Mononuclear cell (primary cell): Measurements from ENCODE around the gene RUNX3. TPM values are rescaled to one million over a fixed set of nuclear protein-coding genes. Genes with fewer than 3 reads are reported as not detected.

ENCODE experiments used
- H3K27me3 ChIP-seq: 2 replicates; pipeline ENCODE4 v1.6.0; 2011; ENCODE audit warnings: low read length, control low read depth; ENCODE audit not compliant: insufficient read depth
- H3K4me1 ChIP-seq: 2 replicates; pipeline ENCODE4 v1.5.1; 2011; ENCODE audit warnings: mild to moderate bottlenecking, low read length, control low read depth; ENCODE audit not compliant: insufficient read depth
- H3K4me3 ChIP-seq: 2 replicates; pipeline ENCODE4 v1.5.1; 2011; ENCODE audit warnings: mild to moderate bottlenecking, low read length, moderate library complexity
- H3K9me3 ChIP-seq: 2 replicates; pipeline ENCODE4 v1.5.1; 2011; ENCODE audit warnings: low read depth, mild to moderate bottlenecking, control low read depth, low read length
- total RNA-seq: library from RNA; depleted of rRNA; stranded (reverse); fragments of >200 nt; gene quantifications from one replicate; pipeline ENCODE4 v1.2.3, GENCODE V29; 2012

RUNX3 gene
- total RNA-seq, 1 donor, result 76.4 TPM

- peaks cover 32% of the 10 kb centered on the region for H3K4me1 ChIP-seq
- no peaks in the 10 kb centered on the region for H3K27me3 ChIP-seq
- no peak overlapping the region for H3K4me3 ChIP-seq
- no peaks in the 10 kb centered on the region for H3K9me3 ChIP-seq
These were observed 58.7 kb downstream of the RUNX3 start for GRCh38 chr1:24871306-24871901.

DNA sequence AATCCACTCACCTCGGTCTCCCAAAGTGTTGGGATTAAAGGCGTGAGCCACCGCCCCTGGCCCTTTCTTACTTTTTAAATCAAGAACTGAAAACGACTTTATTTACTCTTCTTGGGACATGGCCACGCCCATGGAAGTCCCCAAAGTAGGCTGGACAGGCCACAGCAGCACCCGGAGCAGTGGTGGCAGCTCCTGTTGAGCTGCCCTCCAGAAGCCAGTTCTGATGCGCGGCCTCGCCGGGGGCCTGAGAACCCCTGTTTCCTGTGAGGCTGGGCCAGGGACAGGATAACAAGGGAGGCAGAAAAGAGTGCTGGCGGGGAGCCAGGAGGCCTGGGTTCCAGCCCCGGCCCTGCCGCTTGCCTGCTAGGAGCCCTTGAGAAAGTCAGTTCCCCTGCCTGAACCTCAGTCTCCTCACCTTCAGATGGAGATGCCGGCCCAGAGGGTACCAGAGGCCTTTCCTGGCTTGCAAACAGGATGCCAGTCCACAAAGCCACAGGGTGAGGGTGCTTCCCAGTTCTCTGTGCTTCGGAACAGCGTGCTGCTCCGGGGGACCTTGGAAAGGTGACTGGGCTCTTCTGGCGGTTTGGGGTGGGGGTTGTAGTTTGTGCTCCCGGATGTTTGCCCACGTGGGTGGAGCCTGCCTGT is 59.4 kb downstream of the RUNX3 start:
- Histone ChIP-seq H3K4me3 (no peak overlapping the region), H3K27me3 (no peaks in the 10 kb centered on the region)

GRCh38 chr1:24868016-24868875 is 61.8 kb downstream of the RUNX3 start:
- Histone ChIP-seq H3K9me3 (no peaks in the 10 kb centered on the region), H3K4me1 (peaks cover 45% of the 10 kb centered on the region), H3K4me3 (no peak overlapping the region), H3K27me3 (no peaks in the 10 kb centered on the region)

More for the DNA sequence above, 59.4 kb downstream of the RUNX3 start:
- H3K9me3 ChIP-seq, result no peaks in the 10 kb centered on the region
- peaks cover 32% of the 10 kb centered on the region for H3K4me1 ChIP-seq

DNA sequence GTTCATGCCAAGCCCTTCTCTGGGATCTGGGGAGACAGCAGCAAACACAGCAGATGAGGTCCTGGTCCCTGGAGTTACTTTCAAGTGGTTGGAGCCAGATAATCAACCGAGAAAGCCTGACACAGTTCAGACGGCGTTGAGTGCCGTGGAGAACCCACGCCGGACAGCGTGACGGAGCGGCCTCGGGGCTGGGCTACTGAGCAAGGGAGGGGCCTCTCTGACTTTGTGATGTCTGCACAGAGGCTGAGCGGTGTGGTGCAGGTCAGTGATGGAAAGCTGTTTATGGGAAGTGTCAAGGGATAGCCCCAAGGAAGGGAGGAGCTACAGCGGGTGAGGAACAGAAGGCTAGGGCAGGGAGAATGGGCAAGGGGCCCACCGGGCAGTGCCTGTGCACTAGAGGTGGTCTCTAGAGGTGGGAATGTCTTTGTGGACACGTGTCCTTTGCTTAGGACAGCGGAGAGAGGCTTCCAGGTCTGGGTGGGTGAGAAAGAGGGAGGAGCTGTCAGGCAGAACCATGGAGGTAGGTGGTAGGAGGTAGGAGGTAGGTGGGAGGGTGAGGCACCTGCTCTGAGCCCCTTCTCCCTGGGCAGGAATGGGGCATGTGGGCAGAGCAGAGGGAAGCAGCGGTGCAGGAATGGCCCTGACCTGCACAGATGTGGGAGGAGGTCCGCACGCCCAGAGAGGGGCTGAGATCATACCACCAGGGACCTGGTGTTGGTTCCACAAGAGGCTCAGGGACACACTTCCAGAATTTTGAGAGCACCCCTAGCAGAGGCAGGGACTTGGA is 62.8 kb downstream of the RUNX3 start:
- no peaks in the 10 kb centered on the region for H3K9me3 ChIP-seq
- peaks cover 38% of the 10 kb centered on the region for H3K4me1 ChIP-seq

GRCh38 chr1:24866211-24867083 is 63.6 kb downstream of the RUNX3 start:
- H3K4me1 ChIP-seq, result peaks cover 30% of the 10 kb centered on the region
- H3K9me3 ChIP-seq, result no peaks in the 10 kb centered on the region
- H3K27me3 ChIP-seq, result no peaks in the 10 kb centered on the region
- no peak overlapping the region for H3K4me3 ChIP-seq

More for the DNA sequence above, 62.8 kb downstream of the RUNX3 start:
- no peak overlapping the region for H3K4me3 ChIP-seq
- H3K27me3 ChIP-seq, result no peaks in the 10 kb centered on the region

- no peak overlapping the region for H3K4me3 ChIP-seq
- peaks cover 21% of the 10 kb centered on the region for H3K4me1 ChIP-seq
- H3K9me3 ChIP-seq, result no peaks in the 10 kb centered on the region
These were observed 64.5 kb downstream of the RUNX3 start for GRCh38 chr1:24865587-24865986.

DNA sequence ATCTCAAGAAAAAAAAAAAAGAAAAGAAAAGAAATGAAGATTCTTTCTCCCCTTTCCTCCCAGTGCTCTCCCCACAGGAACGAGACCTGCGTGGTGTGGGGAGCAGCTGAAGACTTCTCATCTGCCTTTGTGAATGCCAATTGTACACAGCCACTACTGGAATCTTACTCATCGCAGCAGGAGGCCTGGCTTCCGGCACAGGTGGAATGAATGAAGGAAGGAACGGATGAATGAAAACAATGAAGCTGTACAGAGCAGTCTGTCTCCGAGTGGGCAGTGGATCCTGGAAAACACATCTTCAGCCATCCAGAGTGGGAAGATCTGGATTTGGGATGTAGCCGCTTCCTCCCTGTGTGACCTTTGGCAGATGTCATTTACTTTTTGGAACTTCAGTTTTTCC is 64.9 kb downstream of the RUNX3 start:
- no peaks in the 10 kb centered on the region for H3K27me3 ChIP-seq
- H3K4me3 ChIP-seq, result no peak overlapping the region
- no peaks in the 10 kb centered on the region for H3K9me3 ChIP-seq
- H3K4me1 ChIP-seq, result peaks cover 17% of the 10 kb centered on the region

More at GRCh38 chr1:24865587-24865986, 64.5 kb downstream of the RUNX3 start:
- H3K27me3 ChIP-seq, result no peaks in the 10 kb centered on the region

DNA sequence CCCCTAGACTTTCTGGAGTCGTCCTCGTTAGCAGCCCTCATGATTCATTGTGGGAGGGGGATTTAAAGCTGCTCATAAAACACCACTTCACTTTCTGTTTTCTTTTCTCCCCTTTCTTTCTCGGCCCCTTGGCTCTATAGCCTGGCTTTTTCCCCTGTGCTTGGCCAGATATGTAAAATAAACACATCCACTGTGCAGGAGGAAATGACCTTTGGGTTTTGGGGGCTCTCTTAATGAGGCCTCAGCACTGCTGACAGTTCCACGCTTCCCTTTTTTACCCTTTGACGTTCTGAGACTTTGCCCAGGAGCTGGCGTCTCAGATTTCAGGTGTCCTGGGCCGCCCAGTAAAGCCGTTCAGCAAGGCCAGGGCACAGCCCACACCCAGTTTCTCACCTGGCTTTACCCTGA is 65.7 kb downstream of the RUNX3 start:
- no peak overlapping the region for H3K4me3 ChIP-seq
- no peaks in the 10 kb centered on the region for H3K9me3 ChIP-seq
- peaks cover 14% of the 10 kb centered on the region for H3K4me1 ChIP-seq
- no peaks in the 10 kb centered on the region for H3K27me3 ChIP-seq

DNA sequence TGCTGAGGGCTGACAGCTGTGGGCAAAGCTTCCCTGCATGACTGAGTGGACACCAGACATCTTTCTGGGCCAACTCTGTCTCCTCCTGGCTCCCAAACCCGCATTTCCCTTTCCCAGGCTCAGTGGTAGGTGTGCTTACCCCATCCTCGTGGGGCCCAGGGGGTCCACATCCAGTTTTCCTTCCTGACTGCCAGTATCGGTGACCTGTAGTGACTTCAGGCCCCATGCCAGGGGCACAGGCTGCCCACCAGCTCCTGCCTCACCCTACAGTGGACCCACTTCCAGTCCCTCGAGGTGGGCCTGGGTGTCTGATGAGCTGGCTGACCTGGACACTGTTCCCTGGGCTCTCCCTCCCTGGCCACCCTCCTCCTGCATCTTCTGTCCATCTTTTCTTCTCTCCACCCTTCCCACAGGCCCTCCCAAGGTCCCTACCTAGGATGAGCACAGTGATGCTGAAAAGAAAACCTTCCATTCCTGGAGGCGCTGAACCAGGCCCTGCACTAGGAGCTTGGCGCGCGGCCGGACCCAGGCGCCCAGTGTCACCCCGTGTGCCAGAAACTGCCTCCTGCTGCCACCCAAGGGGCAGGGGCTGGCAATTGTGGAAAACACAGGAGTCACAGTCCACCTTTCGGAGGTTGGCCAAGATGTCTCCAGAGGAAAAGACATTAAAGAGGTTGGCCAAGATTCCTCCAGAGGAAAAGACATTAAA is 67.1 kb downstream of the RUNX3 start:
- Histone ChIP-seq H3K27me3 (no peaks in the 10 kb centered on the region), H3K4me1 (peaks cover 17% of the 10 kb centered on the region), H3K9me3 (no peaks in the 10 kb centered on the region), H3K4me3 (no peak overlapping the region)

GRCh38 chr1:24861821-24862727 is 68.0 kb downstream of the RUNX3 start:
- Histone ChIP-seq H3K4me1 (peaks cover 22% of the 10 kb centered on the region), H3K4me3 (no peak overlapping the region), H3K27me3 (no peaks in the 10 kb centered on the region), H3K9me3 (no peaks in the 10 kb centered on the region)

- H3K4me1 ChIP-seq, result peaks cover 26% of the 10 kb centered on the region
- H3K9me3 ChIP-seq, result no peaks in the 10 kb centered on the region
- H3K4me3 ChIP-seq, result no peak overlapping the region
- H3K27me3 ChIP-seq, result no peaks in the 10 kb centered on the region
These were observed 69.2 kb downstream of the RUNX3 start for GRCh38 chr1:24860841-24861240.

DNA sequence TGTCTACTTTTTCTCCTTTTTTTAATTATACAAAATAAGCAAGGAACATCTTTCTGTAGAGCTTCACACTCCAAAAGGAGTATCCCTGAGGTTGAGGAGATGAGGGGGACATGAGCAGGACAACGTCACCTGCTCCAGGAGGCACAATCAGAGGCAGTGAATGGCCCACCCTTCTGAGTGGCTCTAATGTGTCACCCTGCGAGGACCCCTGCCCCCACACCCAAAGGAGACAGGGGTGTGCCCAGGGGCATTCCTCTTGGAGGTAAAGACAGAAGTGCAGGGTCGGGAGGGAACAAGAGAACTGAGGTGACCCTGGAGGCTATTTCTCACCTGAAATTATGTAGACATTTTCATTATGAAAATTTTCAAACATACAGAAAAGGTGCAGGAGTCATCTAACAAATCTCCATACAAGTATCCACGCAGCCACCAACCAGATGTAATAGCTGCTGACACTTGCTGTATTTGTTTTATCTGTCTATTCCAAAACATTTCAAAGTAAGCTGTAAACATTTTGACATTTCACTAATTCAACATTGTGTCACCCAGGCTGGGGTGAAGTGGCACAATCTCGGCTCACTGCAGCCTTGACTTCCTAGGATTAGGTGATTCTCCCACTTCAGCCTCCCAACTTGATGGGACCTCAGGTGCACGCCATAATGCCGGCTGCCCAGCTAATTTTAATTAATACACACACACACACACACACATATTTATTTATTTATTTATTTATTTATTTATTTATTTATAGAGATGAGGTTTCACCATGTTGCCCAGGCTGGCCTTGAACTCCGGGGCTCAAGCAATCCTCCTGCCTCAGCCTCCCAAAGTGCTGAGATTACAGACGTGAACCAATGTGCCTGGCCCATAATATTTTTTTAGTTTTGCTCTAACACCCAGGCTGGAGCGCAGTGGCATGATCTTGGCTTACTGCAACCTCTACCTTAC is 70.7 kb downstream of the RUNX3 start:
- H3K9me3 ChIP-seq, result no peaks in the 10 kb centered on the region
- peaks cover 23% of the 10 kb centered on the region for H3K4me1 ChIP-seq
- H3K4me3 ChIP-seq, result no peak overlapping the region
- H3K27me3 ChIP-seq, result no peaks in the 10 kb centered on the region
